Measurements from ENCODE around the gene MORF4L1. TPM values are rescaled to one million over a fixed set of nuclear protein-coding genes. Genes with fewer than 3 reads are reported as not detected.
"Not testable (repeated sequence)": the region's sequence is repeated elsewhere in the genome, so short reads cannot be mapped to it uniquely, and the experiment has no call there.

MORF4L1 gene
- total RNA-seq, 4 donors from 2014 or later = 149 to 330 (median 235) TPM

GRCh38 chr15:78881681-78882080, 9.0 kb downstream of the MORF4L1 start:
- Histone ChIP-seq H3K4me1 (peaks cover 8 to 64% (median 30%) of the 10 kb centered on the region in 4 donors), H3K4me3 (no peak overlapping the region), H3K36me3 (peaks cover 0 to 29% (median 7%) of the 10 kb centered on the region in 4 donors), H3K27ac (no peak overlapping the region), H3K27me3 (no peaks in the 10 kb centered on the region), H3K9me3 (no peaks in the 10 kb centered on the region)
- no peak for DNase-seq
- TF ChIP-seq, protein P1, sequence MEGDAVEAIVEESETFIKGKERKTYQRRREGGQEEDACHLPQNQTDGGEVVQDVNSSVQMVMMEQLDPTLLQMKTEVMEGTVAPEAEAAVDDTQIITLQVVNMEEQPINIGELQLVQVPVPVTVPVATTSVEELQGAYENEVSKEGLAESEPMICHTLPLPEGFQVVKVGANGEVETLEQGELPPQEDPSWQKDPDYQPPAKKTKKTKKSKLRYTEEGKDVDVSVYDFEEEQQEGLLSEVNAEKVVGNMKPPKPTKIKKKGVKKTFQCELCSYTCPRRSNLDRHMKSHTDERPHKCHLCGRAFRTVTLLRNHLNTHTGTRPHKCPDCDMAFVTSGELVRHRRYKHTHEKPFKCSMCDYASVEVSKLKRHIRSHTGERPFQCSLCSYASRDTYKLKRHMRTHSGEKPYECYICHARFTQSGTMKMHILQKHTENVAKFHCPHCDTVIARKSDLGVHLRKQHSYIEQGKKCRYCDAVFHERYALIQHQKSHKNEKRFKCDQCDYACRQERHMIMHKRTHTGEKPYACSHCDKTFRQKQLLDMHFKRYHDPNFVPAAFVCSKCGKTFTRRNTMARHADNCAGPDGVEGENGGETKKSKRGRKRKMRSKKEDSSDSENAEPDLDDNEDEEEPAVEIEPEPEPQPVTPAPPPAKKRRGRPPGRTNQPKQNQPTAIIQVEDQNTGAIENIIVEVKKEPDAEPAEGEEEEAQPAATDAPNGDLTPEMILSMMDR (IDR thresholded peaks at IDR 0.05) = no peak
- TF ChIP-seq POLR2A (IDR thresholded peaks at IDR 0.05) (no peak), POLR2AphosphoS5 (IDR thresholded peaks at IDR 0.05) (no peak), EP300 (IDR thresholded peaks at IDR 0.05; ENCODE audit: low read depth) (no peak)
- in situ Hi-C loops (cut with MboI; ENCODE audit: low pct_ligation_motif_present in 1 of 4, low pct_unique_long_range_greater_than_20kb in 1 of 4, low sequenced_read_pairs in 3 of 4) = no loop called here
- intact Hi-C loops (cut with DNase I; ENCODE audit: low total_unique reads) = loop anchor here (10.0 kb wide), 1 partner anchor 117 kb away; no protein-coding TSS in a partner anchor
- WGBS, 2 donors (ENCODE audit: low coverage in 1 of 2) = 67 to 78% methylated on average over 1 of the region's 1 CpG

DNA sequence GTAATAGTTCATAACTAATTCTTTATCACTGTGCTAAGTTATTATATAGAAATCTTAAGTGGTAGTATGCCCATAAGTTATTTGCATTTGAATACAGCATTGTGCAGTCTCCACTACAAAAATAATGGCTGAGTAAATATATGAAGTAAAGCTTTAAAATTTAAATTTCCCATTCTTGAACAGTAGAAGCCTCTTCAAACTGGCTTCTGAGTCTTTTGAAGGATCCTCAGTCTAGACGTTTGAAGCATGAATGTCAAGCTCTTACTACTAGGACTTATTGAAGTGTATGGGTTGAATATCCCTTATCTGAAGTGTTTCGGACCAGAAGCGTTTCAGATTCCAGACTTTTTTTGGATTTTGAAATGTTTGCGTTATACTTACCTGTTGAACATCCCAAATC, 16.3 kb downstream of the MORF4L1 start:
- Histone ChIP-seq H3K4me3 (no peak overlapping the region), H3K27ac (no peak overlapping the region), H3K36me3 (peaks cover 0 to 81% (median 37%) of the 10 kb centered on the region in 4 donors), H3K27me3 (no peaks in the 10 kb centered on the region), H3K4me1 (peaks cover 0 to 7% (median 0%) of the 10 kb centered on the region in 4 donors), H3K9me3 (no peaks in the 10 kb centered on the region)
- in situ Hi-C loops (cut with MboI; ENCODE audit: low pct_ligation_motif_present in 1 of 4, low pct_unique_long_range_greater_than_20kb in 1 of 4, low sequenced_read_pairs in 3 of 4) = no loop called here
- intact Hi-C loops (cut with DNase I; ENCODE audit: low total_unique reads) = loop anchor here (5.0 to 10.0 kb wide), 2 partner anchors 124 to 1598 kb away; no protein-coding TSS in a partner anchor
- no peak for TF ChIP-seq POLR2A (IDR thresholded peaks at IDR 0.05)
- WGBS, 2 donors (ENCODE audit: low coverage in 1 of 2) = 82 to 90% methylated on average over 4 of the region's 4 CpGs
- DNase-seq = no peak

DNA sequence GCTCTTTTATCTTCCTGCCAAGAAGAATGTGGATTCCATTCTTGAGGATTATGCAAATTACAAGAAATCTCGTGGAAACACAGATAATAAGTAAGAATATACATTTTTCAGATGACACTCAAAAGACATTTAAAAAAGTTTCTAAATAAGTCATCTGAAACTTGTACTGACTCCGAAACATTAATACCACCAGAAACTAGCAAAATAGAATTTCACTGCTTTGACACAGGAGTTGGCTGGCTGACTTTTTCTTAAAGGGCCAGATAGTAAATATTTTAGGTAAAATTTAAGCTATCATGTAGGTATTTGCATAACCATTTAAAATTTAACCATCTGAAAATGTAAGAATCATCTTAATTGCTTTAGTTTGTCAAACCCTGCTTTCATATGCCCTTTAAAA, 20.8 kb downstream of the MORF4L1 start:
- in situ Hi-C loops (cut with MboI; ENCODE audit: low pct_ligation_motif_present in 1 of 4, low pct_unique_long_range_greater_than_20kb in 1 of 4, low sequenced_read_pairs in 3 of 4) (no loop called here), intact Hi-C loops (cut with DNase I; ENCODE audit: low total_unique reads) (no loop called here)
- H3K4me3 ChIP-seq = no peak overlapping the region
- H3K36me3 ChIP-seq = peaks cover 2 to 96% (median 37%) of the 10 kb centered on the region in 4 donors
- H3K27me3 ChIP-seq = no peaks in the 10 kb centered on the region
- no peak for DNase-seq
- no peaks in the 10 kb centered on the region for H3K4me1 ChIP-seq
- 64 to 82% methylated on average over 2 of the region's 2 CpGs for WGBS, 2 donors (ENCODE audit: low coverage in 1 of 2)
- no peak overlapping the region for H3K27ac ChIP-seq
- no peaks in the 10 kb centered on the region for H3K9me3 ChIP-seq
- TF ChIP-seq EP300 (IDR thresholded peaks at IDR 0.05; ENCODE audit: low read depth) = no peak
- no peak for TF ChIP-seq POLR2AphosphoS5 (IDR thresholded peaks at IDR 0.05)
- TF ChIP-seq POLR2A (IDR thresholded peaks at IDR 0.05) = no peak
- TF ChIP-seq, protein P1 (IDR thresholded peaks at IDR 0.05) = no peak

GRCh38 chr15:78895471-78895870, 22.8 kb downstream of the MORF4L1 start:
- in situ Hi-C loops (cut with MboI; ENCODE audit: low pct_ligation_motif_present in 1 of 4, low pct_unique_long_range_greater_than_20kb in 1 of 4, low sequenced_read_pairs in 3 of 4) = no loop called here
- TF ChIP-seq POLR2AphosphoS5 (IDR thresholded peaks at IDR 0.05) (no peak), POLR2A (IDR thresholded peaks at IDR 0.05) (no peak), EP300 (IDR thresholded peaks at IDR 0.05; ENCODE audit: low read depth) (no peak)
- TF ChIP-seq, protein P1 (IDR thresholded peaks at IDR 0.05) = no peak
- H3K27me3 ChIP-seq = no peaks in the 10 kb centered on the region
- DNase-seq = no peak
- H3K4me1 ChIP-seq = no peaks in the 10 kb centered on the region
- no peak overlapping the region for H3K4me3 ChIP-seq
- no peak overlapping the region for H3K27ac ChIP-seq
- H3K36me3 ChIP-seq = peaks cover 1 to 89% (median 38%) of the 10 kb centered on the region in 4 donors
- intact Hi-C loops (cut with DNase I; ENCODE audit: low total_unique reads) = no loop called here
- WGBS, 2 donors (ENCODE audit: low coverage in 1 of 2) = 77 to 80% methylated on average over 3 of the region's 3 CpGs
- H3K9me3 ChIP-seq = no peaks in the 10 kb centered on the region

DNA sequence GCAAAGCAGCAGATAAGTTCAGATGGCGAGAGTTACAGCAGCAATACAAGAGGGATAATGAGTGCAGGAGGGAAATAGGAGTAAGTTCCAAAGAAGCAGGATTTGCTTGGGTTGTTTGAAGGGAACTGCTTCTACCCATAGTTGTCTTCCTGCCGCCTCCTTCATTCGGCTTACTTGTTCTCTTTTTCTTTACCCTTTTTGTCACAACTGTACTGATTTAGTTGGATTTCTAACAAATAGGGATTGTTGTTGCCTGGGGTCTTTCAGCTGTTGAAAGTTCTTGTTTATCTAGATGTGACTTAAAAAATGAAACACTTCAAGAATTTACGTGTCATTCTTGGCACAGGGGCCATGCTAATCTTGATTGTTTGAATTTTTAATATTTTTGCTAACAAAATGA, 25.9 kb downstream of the MORF4L1 start:
- 88% methylated on average over 4 of the region's 4 CpGs for WGBS, 2 donors (ENCODE audit: low coverage in 1 of 2)
- in situ Hi-C loops (cut with MboI; ENCODE audit: low pct_ligation_motif_present in 1 of 4, low pct_unique_long_range_greater_than_20kb in 1 of 4, low sequenced_read_pairs in 3 of 4) = no loop called here
- no peak overlapping the region for H3K27ac ChIP-seq

DNA sequence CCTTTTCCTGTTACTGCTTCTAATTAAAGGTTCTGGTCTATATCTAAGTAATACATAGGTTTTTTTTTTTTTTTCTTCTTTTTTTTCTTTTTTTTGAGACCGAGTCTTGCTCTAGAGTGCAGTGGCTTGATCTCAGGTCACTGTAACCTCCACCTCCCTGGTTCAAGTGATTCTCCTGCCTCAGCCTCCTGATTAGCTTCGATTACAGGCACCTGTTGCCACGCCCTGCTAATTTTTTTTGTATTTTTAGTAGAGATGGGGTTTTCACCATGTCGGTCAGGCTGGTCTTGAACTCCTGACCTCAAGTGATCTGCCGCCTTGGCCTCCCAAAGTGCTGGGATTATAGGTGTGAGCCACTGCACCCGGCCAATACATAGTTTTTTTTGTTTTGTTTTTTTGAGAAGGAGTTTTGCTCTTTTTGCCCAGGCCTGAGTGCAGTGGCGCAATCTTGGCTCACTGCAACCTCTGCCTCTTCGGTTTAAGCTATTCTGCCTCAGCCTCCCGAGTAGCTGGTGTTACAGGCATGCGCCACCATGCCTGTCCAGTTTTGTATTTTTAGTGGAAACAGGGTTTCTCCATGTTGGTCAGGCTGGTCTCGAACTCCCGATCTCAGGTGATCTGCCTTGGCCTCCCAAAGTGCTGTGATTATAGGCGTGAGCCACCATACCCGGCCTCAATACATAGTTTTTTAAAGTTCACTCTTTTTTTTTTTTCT, 28.3 kb downstream of the MORF4L1 start:
- not testable (repeated sequence) for H3K27ac ChIP-seq

More for the DNA sequence above, 25.9 kb downstream of the MORF4L1 start:
- no peak for DNase-seq
- H3K4me3 ChIP-seq = no peak overlapping the region
- TF ChIP-seq, protein P1 (IDR thresholded peaks at IDR 0.05) = no peak
- TF ChIP-seq POLR2A (IDR thresholded peaks at IDR 0.05) (no peak), POLR2AphosphoS5 (IDR thresholded peaks at IDR 0.05) (no peak)
- H3K27me3 ChIP-seq = no peaks in the 10 kb centered on the region
- H3K9me3 ChIP-seq = no peaks in the 10 kb centered on the region
- intact Hi-C loops (cut with DNase I; ENCODE audit: low total_unique reads) = no loop called here
- H3K36me3 ChIP-seq = peaks cover 2 to 91% (median 37%) of the 10 kb centered on the region in 4 donors
- H3K4me1 ChIP-seq = peaks cover 0 to 4% (median 0%) of the 10 kb centered on the region in 4 donors

More for the DNA sequence above, 28.3 kb downstream of the MORF4L1 start:
- H3K4me1 ChIP-seq; intact Hi-C loops (cut with DNase I; ENCODE audit: low total_unique reads); H3K4me3 ChIP-seq; DNase-seq; H3K9me3 ChIP-seq; H3K27me3 ChIP-seq: not testable (repeated sequence)
- peaks cover 0 to 84% (median 38%) of the 10 kb centered on the region in 4 donors for H3K36me3 ChIP-seq
- 93% methylated on average over 6 to 14 of the region's 14 CpGs for WGBS, 2 donors (ENCODE audit: low coverage in 1 of 2)
- in situ Hi-C loops (cut with MboI; ENCODE audit: low pct_ligation_motif_present in 1 of 4, low pct_unique_long_range_greater_than_20kb in 1 of 4, low sequenced_read_pairs in 3 of 4) = loop anchor here in 3 of 4 donors (25.0 kb wide), 1 partner anchor 286 kb away; no protein-coding TSS in a partner anchor
